ENCODE data around the gene VAMP2.
"Not testable (repeated sequence)": the region's sequence is repeated elsewhere in the genome, so short reads cannot be mapped to it uniquely, and the experiment has no call there.

VAMP2 gene

GRCh38 chr17:8175795-8176196 is 13.0 kb upstream of the VAMP2 start:
- TF ChIP-seq EZH2phosphoT487 (IDR thresholded peaks at IDR 0.05; ENCODE audit: low read depth) = no peak
- no peak for TF ChIP-seq CTCF (IDR thresholded peaks at IDR 0.05; ENCODE audit: low read depth, low read length)
- Histone ChIP-seq H3K4me2 (ENCODE audit: low read length) (peak overlapping the region; percentile 94), H3K9ac (ENCODE audit: low read length) (peak overlapping the region; percentile 84), H3K4me3 (ENCODE audit: low read length) (peak overlapping the region; percentile 96), H2AFZ (ENCODE audit: low read depth, low read length) (peak overlapping the region; percentile 28), H3K9me3 (ENCODE audit: insufficient read depth, low read length) (no peaks in the 10 kb centered on the region), H4K20me1 (ENCODE audit: insufficient read depth, low read length) (no peaks in the 10 kb centered on the region), H3K36me3 (replicated peaks; ENCODE audit: low read depth, low read length) (no peaks in the 10 kb centered on the region), H3K27ac (ENCODE audit: low read length) (peak overlapping the region; percentile 67), H3K79me2 (ENCODE audit: low read length) (no peaks in the 10 kb centered on the region), H3K4me1 (ENCODE audit: low read length) (peaks cover 20% of the 10 kb centered on the region), H3K27me3 (ENCODE audit: low read depth, low read length) (no peaks in the 10 kb centered on the region)

- Histone ChIP-seq H3K79me2 (ENCODE audit: low read length) (no peaks in the 10 kb centered on the region), H3K27me3 (ENCODE audit: low read depth, low read length) (no peaks in the 10 kb centered on the region), H2AFZ (ENCODE audit: low read depth, low read length) (0 out of 2 replicates have a peak overlapping the region, but pooled peaks have one; percentile 14), H3K4me2 (ENCODE audit: low read length) (peak overlapping the region; percentile 84), H4K20me1 (ENCODE audit: insufficient read depth, low read length) (no peaks in the 10 kb centered on the region), H3K9ac (ENCODE audit: low read length) (peak overlapping the region; percentile 70), H3K27ac (ENCODE audit: low read length) (peak overlapping the region; percentile 85), H3K4me1 (ENCODE audit: low read length) (peaks cover 20% of the 10 kb centered on the region), H3K36me3 (replicated peaks; ENCODE audit: low read depth, low read length) (no peaks in the 10 kb centered on the region), H3K4me3 (ENCODE audit: low read length) (peak overlapping the region; percentile 77), H3K9me3 (ENCODE audit: insufficient read depth, low read length) (no peaks in the 10 kb centered on the region)
- TF ChIP-seq EZH2phosphoT487 (IDR thresholded peaks at IDR 0.05; ENCODE audit: low read depth) (no peak), CTCF (IDR thresholded peaks at IDR 0.05; ENCODE audit: low read depth, low read length) (no peak)
Observed at GRCh38 chr17:8173871-8174322, 11.1 kb upstream of the VAMP2 start.

GRCh38 chr17:8173056-8173870 is 10.5 kb upstream of the VAMP2 start:
- peak overlapping the region; percentile 70 for H3K9ac ChIP-seq (ENCODE audit: low read length)
- no peaks in the 10 kb centered on the region for H4K20me1 ChIP-seq (ENCODE audit: insufficient read depth, low read length)
- peak overlapping the region; percentile 84 for H3K4me2 ChIP-seq (ENCODE audit: low read length)
- H3K9me3 ChIP-seq (ENCODE audit: insufficient read depth, low read length) = no peaks in the 10 kb centered on the region
- H3K36me3 ChIP-seq (replicated peaks; ENCODE audit: low read depth, low read length) = no peaks in the 10 kb centered on the region
- peaks cover 20% of the 10 kb centered on the region for H3K4me1 ChIP-seq (ENCODE audit: low read length)
- TF ChIP-seq CTCF (IDR thresholded peaks at IDR 0.05; ENCODE audit: low read depth, low read length) (no peak), EZH2phosphoT487 (IDR thresholded peaks at IDR 0.05; ENCODE audit: low read depth) (no peak)
- H3K79me2 ChIP-seq (ENCODE audit: low read length) = no peaks in the 10 kb centered on the region
- H3K27me3 ChIP-seq (ENCODE audit: low read depth, low read length) = no peaks in the 10 kb centered on the region
- peak overlapping the region; percentile 85 for H3K27ac ChIP-seq (ENCODE audit: low read length)
- no peak overlapping the region for H2AFZ ChIP-seq (ENCODE audit: low read depth, low read length)
- H3K4me3 ChIP-seq (ENCODE audit: low read length) = peak overlapping the region; percentile 77

- not testable (repeated sequence) for H3K36me3 ChIP-seq (replicated peaks; ENCODE audit: low read depth, low read length); H3K4me3 ChIP-seq (ENCODE audit: low read length); H3K4me1 ChIP-seq (ENCODE audit: low read length); H3K79me2 ChIP-seq (ENCODE audit: low read length); H3K4me2 ChIP-seq (ENCODE audit: low read length); H4K20me1 ChIP-seq (ENCODE audit: insufficient read depth, low read length); H2AFZ ChIP-seq (ENCODE audit: low read depth, low read length); H3K27me3 ChIP-seq (ENCODE audit: low read depth, low read length); H3K9ac ChIP-seq (ENCODE audit: low read length); H3K9me3 ChIP-seq (ENCODE audit: insufficient read depth, low read length); H3K27ac ChIP-seq (ENCODE audit: low read length)
Observed at GRCh38 chr17:8170186-8170585, 7.4 kb upstream of the VAMP2 start.

Data from OCI-LY3 (cell line).